Measurements from ENCODE around the gene ZMPSTE24.

DNA sequence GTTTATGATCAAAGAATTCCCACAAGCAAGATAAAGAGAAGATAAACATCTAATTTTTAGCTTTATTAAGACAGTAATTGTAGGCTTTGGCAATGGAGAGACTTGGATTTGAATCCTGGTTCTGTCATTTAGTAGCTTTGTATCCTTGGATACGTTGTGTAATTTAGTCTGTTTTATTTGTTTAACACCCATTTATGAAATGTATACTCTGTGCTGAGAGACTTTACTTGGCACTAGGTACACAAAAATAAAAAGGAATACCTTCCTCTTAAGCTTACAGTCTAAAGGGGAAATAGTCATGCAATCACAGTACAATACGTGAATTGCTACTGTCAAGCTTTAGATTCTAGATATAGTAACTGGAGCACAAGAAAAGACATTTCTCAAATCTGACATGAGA is 23.8 kb downstream of the ZMPSTE24 start:
- TF ChIP-seq, protein P1, sequence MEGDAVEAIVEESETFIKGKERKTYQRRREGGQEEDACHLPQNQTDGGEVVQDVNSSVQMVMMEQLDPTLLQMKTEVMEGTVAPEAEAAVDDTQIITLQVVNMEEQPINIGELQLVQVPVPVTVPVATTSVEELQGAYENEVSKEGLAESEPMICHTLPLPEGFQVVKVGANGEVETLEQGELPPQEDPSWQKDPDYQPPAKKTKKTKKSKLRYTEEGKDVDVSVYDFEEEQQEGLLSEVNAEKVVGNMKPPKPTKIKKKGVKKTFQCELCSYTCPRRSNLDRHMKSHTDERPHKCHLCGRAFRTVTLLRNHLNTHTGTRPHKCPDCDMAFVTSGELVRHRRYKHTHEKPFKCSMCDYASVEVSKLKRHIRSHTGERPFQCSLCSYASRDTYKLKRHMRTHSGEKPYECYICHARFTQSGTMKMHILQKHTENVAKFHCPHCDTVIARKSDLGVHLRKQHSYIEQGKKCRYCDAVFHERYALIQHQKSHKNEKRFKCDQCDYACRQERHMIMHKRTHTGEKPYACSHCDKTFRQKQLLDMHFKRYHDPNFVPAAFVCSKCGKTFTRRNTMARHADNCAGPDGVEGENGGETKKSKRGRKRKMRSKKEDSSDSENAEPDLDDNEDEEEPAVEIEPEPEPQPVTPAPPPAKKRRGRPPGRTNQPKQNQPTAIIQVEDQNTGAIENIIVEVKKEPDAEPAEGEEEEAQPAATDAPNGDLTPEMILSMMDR (conservative IDR thresholded peaks at IDR 0.05 in 1 of 2, IDR thresholded peaks at IDR 0.05 in 1 of 2; ENCODE audit: extremely low read depth in 1 of 2, insufficient read depth in 1 of 2, low read depth in 1 of 2, low read length in 2 of 2), result no peak
- TF ChIP-seq EZH2 (IDR thresholded peaks at IDR 0.05; ENCODE audit: borderline replicate concordance, low read length), result no peak

All from mammary epithelial cell (primary cell).